ENCODE data around the gene MYO9B. TPM values are rescaled to one million over a fixed set of nuclear protein-coding genes. Genes with fewer than 3 reads are reported as not detected.

The MYO9B gene
- total RNA-seq, 2 experiments from 2014 or later = 100 to 104 TPM

DNA sequence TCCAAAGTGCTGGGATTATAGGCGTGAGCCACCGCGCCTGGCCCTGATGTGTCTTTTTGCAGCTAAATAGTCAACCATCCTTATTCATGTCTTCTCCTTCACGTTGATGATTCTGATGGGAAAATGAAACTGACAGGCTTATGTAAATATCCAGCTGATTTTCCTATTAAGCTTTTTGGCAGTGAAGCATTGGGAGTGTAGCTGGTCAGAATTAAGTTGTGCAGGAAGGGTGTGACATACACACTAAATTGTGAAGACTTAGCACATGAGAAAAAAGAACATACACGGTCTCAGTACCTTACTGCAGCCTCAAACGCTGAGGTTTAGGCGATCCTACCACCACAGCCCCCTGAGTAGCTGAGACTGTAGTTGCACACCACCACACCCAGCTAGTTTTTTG, 89.1 kb downstream of the MYO9B start:
- Mint-ChIP-seq H3K9me3 (peaks cover 8% of the 10 kb centered on the region), H3K4me1 (ENCODE audit: low read depth) (no peaks in the 10 kb centered on the region), H3K36me3 (peaks cover 47% of the 10 kb centered on the region), H3K27ac (no peak overlapping the region), H3K4me3 (no peak overlapping the region), H3K27me3 (no peaks in the 10 kb centered on the region)
- no peak for DNase-seq
- intact Hi-C loops (cut with micrococcal nuclease) = no loop called here
- ChIA-PET POLR2A (no interaction called here), CTCF (no interaction called here)

DNA sequence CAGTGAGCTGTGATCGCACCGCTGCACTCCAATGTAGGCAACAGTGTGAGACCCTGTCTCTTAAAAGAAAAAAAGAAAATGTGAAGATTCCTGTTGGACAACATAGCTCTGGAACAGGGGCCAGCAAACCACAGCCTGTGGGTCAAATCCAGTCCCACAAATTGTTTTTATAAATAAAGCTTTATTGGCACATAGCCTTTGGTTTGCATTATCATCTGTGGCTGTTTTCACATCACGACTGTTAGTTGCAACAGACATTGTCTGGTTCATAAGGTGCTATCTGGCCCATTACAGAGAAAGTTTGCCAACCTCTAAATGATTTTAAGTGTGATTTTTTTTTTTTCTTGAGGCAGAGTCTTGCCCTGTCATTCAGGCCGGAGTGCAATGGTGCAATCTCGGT, 90.1 kb downstream of the MYO9B start:
- Mint-ChIP-seq H3K4me1 (ENCODE audit: low read depth) (peaks cover 2% of the 10 kb centered on the region), H3K27ac (no peak overlapping the region), H3K27me3 (no peaks in the 10 kb centered on the region), H3K4me3 (no peak overlapping the region), H3K9me3 (peaks cover 8% of the 10 kb centered on the region), H3K36me3 (peaks cover 43% of the 10 kb centered on the region)
- no peak for DNase-seq
- CTCF ChIA-PET = no interaction called here
- intact Hi-C loops (cut with micrococcal nuclease) = no loop called here
- POLR2A ChIA-PET = interaction anchor here (0.7 kb wide), 1 partner anchor 222 kb away, joined by 3 read pairs; no protein-coding TSS in a partner anchor

DNA sequence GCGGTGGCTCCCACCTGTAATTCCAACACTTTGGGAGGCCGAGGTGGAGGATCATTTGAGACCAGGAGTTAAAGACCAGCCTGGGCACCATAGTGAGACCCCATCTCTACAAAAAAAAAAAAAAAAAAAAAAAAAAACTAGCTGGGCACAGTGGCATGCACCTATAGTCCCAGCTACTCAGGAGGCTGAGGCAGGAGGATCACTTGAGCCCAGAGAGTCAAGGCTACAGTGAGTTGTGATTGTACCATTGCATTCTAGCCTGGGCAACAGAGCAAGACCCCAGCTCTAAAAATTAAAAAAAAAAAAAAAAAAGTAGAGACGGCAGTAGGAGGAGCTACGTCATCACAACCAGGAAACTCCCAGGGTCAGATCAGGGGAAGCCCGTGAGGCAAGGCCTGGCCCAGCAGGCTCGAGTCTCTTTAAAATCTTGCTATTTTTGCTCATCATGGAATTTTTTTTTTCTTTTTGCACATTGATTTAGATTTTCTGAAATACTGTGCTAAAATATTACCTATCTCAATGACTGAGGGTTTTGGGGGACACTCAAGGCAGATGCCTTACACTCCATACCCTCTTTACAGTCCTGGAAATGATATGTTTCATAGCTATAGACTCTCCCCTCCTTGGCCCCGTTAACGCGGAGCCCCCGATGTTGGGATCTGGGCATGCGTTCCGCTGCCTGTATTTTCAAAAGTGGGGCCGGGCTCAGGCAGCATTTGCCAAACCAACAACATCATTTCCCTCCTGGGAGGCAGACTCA, 95.1 kb downstream of the MYO9B start:
- intact Hi-C loops (cut with micrococcal nuclease) = no loop called here
- Mint-ChIP-seq H3K36me3 (peaks cover 45% of the 10 kb centered on the region), H3K4me3 (no peak overlapping the region), H3K27me3 (no peaks in the 10 kb centered on the region), H3K9me3 (no peaks in the 10 kb centered on the region), H3K4me1 (ENCODE audit: low read depth) (peaks cover 17% of the 10 kb centered on the region), H3K27ac (peak overlapping the region; percentile 74)
- peak; percentile 61 for DNase-seq
- ChIA-PET CTCF (no interaction called here), POLR2A (no interaction called here)

DNA sequence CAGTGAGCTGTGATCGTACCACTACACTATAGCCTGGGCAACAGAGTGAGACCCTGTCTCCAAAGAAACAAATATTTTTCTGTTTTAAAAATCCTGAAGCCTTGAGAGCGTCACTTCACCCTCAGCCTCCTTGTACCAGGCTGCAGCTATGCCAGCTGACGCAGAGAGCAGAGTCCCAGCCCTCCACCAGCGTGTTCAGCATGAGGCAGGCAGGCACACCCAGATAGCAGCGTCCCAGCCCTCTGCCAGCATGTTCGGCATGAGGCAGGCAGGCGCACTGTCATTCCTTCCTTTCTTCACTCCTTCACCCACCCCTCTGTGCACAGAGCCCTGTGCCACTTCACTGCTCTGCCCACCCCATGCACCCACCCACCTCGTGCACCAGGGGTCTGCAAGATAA, 96.3 kb downstream of the MYO9B start:
- CTCF ChIA-PET = no interaction called here
- H3K36me3 Mint-ChIP-seq = peaks cover 46% of the 10 kb centered on the region
- DNase-seq = no peak
- H3K27me3 Mint-ChIP-seq = no peaks in the 10 kb centered on the region
- POLR2A ChIA-PET = no interaction called here
- H3K9me3 Mint-ChIP-seq = no peaks in the 10 kb centered on the region
- H3K4me3 Mint-ChIP-seq = no peak overlapping the region
- peak overlapping the region; percentile 18 for H3K27ac Mint-ChIP-seq
- intact Hi-C loops (cut with micrococcal nuclease) = no loop called here
- peaks cover 17% of the 10 kb centered on the region for H3K4me1 Mint-ChIP-seq (ENCODE audit: low read depth)

DNA sequence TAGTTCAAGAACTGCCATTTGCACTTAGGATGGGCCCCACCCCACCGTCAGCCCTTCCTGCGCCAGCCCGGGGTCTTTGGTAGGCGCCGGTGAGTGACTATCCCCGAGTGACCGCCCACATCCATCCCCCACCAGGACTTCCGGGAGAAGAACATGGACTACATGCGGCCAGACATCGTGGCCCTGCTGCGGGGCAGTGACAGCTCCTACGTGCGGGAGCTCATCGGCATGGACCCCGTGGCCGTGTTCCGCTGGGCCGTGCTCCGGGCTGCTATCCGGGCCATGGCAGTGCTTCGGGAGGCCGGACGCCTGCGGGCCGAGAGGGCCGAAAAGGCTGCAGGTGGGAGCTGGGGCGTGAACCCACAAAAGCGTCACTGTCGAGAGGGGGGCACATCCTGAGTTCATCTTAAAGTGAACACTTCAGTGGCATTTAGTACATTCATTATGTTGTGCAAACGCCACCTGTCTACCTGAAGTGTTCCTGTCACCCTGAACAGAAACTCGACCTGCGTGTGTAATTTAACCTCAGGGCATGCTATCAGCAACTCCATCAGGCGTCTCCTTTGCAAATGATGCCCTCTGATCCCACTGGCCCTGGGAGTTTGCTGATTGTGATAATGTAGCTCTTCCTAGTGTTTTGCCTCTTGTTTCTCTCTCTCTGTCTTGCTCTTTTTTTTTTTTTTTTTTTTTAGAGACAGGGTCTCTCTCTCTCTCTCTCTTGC, 97.2 kb downstream of the MYO9B start:
- Mint-ChIP-seq H3K4me1 (ENCODE audit: low read depth) (peaks cover 17% of the 10 kb centered on the region), H3K9me3 (no peaks in the 10 kb centered on the region), H3K27ac (peak overlapping the region; percentile 51), H3K27me3 (no peaks in the 10 kb centered on the region), H3K36me3 (peaks cover 44% of the 10 kb centered on the region), H3K4me3 (no peak overlapping the region)
- intact Hi-C loops (cut with micrococcal nuclease) = no loop called here
- CTCF ChIA-PET = interaction anchor here (1.6 kb wide), 1 partner anchor 12 kb away, joined by 3 read pairs; no protein-coding TSS in a partner anchor
- DNase-seq = no peak
- POLR2A ChIA-PET = interaction anchor here (0.6 kb wide), 2 partner anchors 14 to 822 kb away, joined by 3 read pairs; no protein-coding TSS in a partner anchor

DNA sequence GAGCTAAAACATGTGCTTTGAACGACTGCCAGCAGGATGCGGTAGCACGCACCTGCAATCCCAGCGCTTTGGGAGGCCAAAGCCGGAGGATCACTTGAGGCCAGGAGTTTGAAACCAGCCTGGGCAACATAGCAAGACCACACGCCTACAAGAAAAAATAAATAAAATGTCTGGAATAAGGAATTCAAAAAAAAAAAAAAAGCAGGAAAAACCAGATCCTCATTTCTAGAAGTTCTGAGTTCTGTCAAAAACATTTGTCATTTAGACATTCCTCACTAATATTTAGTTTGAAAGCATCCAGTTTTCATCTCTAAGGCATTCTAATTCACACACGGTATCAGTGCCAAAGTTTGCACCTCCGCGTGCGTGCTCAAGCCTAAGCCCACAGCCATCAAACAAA, 102.7 kb downstream of the MYO9B start:
- H3K4me1 Mint-ChIP-seq (ENCODE audit: low read depth) = peaks cover 7% of the 10 kb centered on the region
- H3K9me3 Mint-ChIP-seq = no peaks in the 10 kb centered on the region
- intact Hi-C loops (cut with micrococcal nuclease) = no loop called here
- CTCF ChIA-PET = no interaction called here
- POLR2A ChIA-PET = no interaction called here
- H3K27me3 Mint-ChIP-seq = no peaks in the 10 kb centered on the region
- H3K36me3 Mint-ChIP-seq = peaks cover 18% of the 10 kb centered on the region
- DNase-seq = no peak
- H3K27ac Mint-ChIP-seq = no peak overlapping the region
- no peak overlapping the region for H3K4me3 Mint-ChIP-seq

DNA sequence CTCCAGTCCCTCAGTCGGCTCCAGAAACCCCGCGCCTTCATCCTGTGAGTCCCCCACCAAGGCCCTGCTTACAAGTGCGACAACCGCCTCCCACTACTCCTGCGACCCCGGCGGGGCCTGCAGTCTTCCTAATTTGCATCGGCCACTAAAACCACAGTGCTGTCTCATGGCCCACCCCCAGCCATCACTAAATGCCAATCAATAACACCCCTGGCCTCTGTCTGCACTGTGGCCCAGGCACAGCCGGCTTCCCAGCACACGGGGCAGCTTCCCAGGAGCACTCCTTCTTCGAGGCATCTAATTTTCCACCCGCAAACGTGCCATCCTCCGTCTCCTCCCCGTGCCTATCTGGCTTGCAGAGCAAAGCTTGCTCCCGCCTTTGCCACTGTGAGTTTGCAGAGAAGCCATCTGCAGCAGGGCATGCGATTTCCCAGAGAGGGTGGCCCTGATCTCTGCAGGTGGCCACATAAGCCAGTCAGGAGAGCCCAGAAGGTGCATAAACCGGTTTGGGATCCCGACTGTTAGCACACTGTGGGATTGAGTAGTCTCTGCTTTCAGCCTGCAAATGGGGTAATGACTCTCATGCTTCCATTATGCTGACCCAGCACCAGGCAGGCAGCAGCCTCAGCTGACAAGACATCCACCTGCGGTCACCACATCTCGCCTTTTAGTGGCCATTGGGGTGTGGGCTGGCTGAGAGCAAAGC, 105.6 kb downstream of the MYO9B start:
- no peaks in the 10 kb centered on the region for H3K27me3 Mint-ChIP-seq
- ChIA-PET CTCF (no interaction called here), POLR2A (no interaction called here)
- H3K4me1 Mint-ChIP-seq (ENCODE audit: low read depth) = peaks cover 19% of the 10 kb centered on the region
- no peak overlapping the region for H3K27ac Mint-ChIP-seq
- no peak overlapping the region for H3K4me3 Mint-ChIP-seq
- DNase-seq = no peak
- H3K9me3 Mint-ChIP-seq = no peaks in the 10 kb centered on the region
- intact Hi-C loops (cut with micrococcal nuclease) = loop anchor here (5.0 kb wide), 1 partner anchor 54 kb away; no protein-coding TSS in a partner anchor
- H3K36me3 Mint-ChIP-seq = peaks cover 18% of the 10 kb centered on the region

DNA sequence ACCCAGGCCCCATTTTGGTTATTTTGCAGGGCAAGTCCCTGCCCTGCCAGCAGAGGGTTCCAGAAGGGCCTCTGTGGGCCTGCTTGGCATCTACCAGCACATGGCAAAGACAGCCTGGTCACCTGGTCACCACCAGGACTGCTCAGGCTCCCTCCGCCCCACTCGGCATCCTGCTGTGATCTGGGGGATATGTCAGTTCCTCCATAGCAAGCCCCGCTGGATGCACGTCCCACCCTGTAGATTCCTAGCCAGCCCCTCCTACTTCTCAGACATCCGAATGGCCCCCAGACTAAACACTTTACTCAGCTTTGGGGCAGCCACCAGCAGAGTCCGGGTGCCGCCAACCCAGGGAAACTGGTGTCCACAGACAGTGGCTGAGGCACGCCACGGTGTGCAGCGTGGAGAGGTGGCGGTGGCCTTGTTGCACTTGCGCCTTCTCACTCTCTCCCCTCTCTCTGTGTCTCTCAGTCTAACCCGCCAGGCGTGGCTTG, 107.7 kb downstream of the MYO9B start:
- H3K36me3 Mint-ChIP-seq = peaks cover 23% of the 10 kb centered on the region
- ChIA-PET POLR2A (interaction anchor here (1.0 to 1.5 kb wide), 2 partner anchors 43 to 712 kb away, joined by 3 to 6 read pairs; partner anchors contain the start of gene OCEL1), CTCF (interaction anchor here (1.2 to 2.0 kb wide), 3 partner anchors 14 to 100 kb away, joined by 4 to 9 read pairs (median 6); no protein-coding TSS in a partner anchor)
- no peaks in the 10 kb centered on the region for H3K27me3 Mint-ChIP-seq
- peak; percentile 51 for DNase-seq
- H3K4me1 Mint-ChIP-seq (ENCODE audit: low read depth) = peaks cover 19% of the 10 kb centered on the region
- peak overlapping the region; percentile 70 for H3K4me3 Mint-ChIP-seq
- no peaks in the 10 kb centered on the region for H3K9me3 Mint-ChIP-seq
- H3K27ac Mint-ChIP-seq = peak overlapping the region; percentile 89
- intact Hi-C loops (cut with micrococcal nuclease) = loop anchor here (5.0 kb wide), 1 partner anchor 56 kb away; no protein-coding TSS in a partner anchor

DNA sequence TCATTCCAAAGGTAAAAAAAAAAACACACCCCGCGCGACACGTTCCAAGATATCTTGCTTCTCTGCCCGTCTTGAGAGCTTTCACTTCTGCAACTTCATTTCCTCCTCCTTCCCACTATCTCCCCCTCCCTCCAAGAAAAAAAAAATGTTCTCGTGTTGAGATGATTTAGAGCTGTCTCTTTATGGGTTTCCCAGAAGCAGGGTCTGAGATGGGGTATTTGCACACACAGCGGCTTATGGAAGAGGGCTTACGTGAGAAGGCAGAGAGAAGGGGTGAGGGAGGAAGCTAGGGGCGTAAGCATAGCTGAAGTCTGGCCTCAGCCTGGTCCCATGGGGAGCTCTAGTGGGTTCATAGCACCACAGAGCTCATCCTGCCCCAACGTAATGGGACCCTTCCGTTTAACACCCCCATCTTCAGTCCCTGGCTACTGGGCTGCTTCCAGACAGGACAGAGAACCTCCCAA, 108.3 kb downstream of the MYO9B start:
- intact Hi-C loops (cut with micrococcal nuclease) = loop anchor here (1.0 to 5.0 kb wide), 3 partner anchors 31 to 104 kb away; partner anchors contain the start of gene USE1
- Mint-ChIP-seq H3K36me3 (peaks cover 23% of the 10 kb centered on the region), H3K9me3 (no peaks in the 10 kb centered on the region)

DNA sequence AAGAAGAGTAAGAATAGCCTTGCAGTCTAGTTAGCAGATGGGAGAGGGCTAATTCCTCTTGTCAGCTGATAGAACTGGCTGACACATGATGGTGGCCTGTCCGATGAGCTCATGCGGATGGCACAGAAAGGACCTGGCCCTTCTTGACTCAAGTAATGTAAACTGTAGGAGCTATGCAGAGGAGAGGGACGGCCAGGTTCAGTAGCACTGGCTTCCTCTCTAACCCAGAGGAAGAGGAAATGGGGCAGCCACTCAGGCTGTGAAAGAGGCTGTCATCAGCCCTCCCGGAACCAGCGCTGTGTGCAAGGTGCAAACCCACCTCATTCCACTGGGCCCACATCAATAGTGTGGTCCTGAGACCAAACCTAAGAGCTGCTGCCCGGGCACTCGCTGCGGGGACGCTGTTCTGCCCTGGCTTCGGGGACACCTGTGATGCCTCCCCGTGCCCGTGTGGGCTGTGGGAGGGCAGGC, 108.8 kb downstream of the MYO9B start:
- intact Hi-C loops (cut with micrococcal nuclease) = loop anchor here (1.0 to 5.0 kb wide), 3 partner anchors 31 to 104 kb away; partner anchors contain the start of gene USE1
- Mint-ChIP-seq H3K36me3 (peaks cover 26% of the 10 kb centered on the region), H3K27me3 (no peaks in the 10 kb centered on the region), H3K4me3 (peak overlapping the region; percentile 70), H3K27ac (peak overlapping the region; percentile 89), H3K4me1 (ENCODE audit: low read depth) (peaks cover 19% of the 10 kb centered on the region), H3K9me3 (no peaks in the 10 kb centered on the region)
- peak; percentile 68 for DNase-seq
- CTCF ChIA-PET = interaction anchor here (0.6 to 2.0 kb wide), 9 partner anchors 11 to 205 kb away, joined by 3 to 9 read pairs (median 4); partner anchors contain the start of genes HAUS8 and MYO9B
- POLR2A ChIA-PET = interaction anchor here (1.0 to 1.5 kb wide), 4 partner anchors 42 to 713 kb away, joined by 3 to 6 read pairs (median 5); partner anchors contain the start of gene OCEL1

More for the DNA sequence above, 108.3 kb downstream of the MYO9B start:
- ChIA-PET CTCF (interaction anchor here (0.6 to 2.0 kb wide), 9 partner anchors 11 to 206 kb away, joined by 3 to 9 read pairs (median 4); partner anchors contain the start of genes HAUS8 and MYO9B), POLR2A (interaction anchor here (1.0 to 1.5 kb wide), 4 partner anchors 43 to 713 kb away, joined by 3 to 6 read pairs (median 5); partner anchors contain the start of gene OCEL1)
- Mint-ChIP-seq H3K27ac (peak overlapping the region; percentile 89), H3K4me3 (peak overlapping the region; percentile 70), H3K27me3 (no peaks in the 10 kb centered on the region), H3K4me1 (ENCODE audit: low read depth) (peaks cover 19% of the 10 kb centered on the region)
- peak; percentile 32 for DNase-seq

DNA sequence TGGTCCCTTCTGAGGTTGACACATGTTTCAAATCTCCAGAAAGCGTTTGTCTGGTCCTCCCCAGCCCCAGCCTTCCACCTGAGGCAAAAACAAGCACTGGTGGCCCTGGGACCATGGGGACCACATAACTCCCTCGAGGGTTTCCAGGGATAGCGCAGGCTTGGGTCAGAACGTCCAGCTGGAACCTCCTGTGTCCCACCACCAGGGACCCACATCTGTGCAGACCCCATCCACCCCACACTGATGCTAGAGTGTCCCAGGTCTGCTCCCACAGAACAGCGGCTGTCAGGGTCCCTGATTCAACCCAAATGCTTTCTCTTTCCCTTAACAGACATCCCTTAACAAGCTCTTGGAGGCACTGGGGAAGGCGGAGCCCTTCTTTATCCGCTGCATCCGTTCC, 110.0 kb downstream of the MYO9B start:
- DNase-seq = no peak
- no peaks in the 10 kb centered on the region for H3K27me3 Mint-ChIP-seq
- intact Hi-C loops (cut with micrococcal nuclease) = no loop called here
- no peak overlapping the region for H3K4me3 Mint-ChIP-seq
- H3K36me3 Mint-ChIP-seq = peaks cover 27% of the 10 kb centered on the region
- ChIA-PET POLR2A (no interaction called here), CTCF (interaction anchor here (1.8 kb wide), 1 partner anchor 119 kb away, joined by 4 read pairs; no protein-coding TSS in a partner anchor)
- H3K4me1 Mint-ChIP-seq (ENCODE audit: low read depth) = peaks cover 19% of the 10 kb centered on the region
- H3K27ac Mint-ChIP-seq = no peak overlapping the region
- no peaks in the 10 kb centered on the region for H3K9me3 Mint-ChIP-seq
